ENCODE results near the gene WWC2. TPM values are rescaled to one million over a fixed set of nuclear protein-coding genes. Genes with fewer than 3 reads are reported as not detected.

The WWC2 gene
- total and polyA plus RNA-seq, 2 experiments from 2014 or later: 50.5 to 74.2 TPM

- no peak for TF ChIP-seq JUNB (IDR thresholded peaks at IDR 0.05; ENCODE audit: unreplicated experiment)
- TF ChIP-seq CTCF (conservative IDR thresholded peaks at IDR 0.05; ENCODE audit: low read depth in 2 of 2): peak; percentile 66 to 88
- 0 out of 2 replicates have a peak, but pooled peaks have one; percentile 13 for TF ChIP-seq POLR2AphosphoS5 (IDR thresholded peaks at IDR 0.05; ENCODE audit: low read depth)
- no peak for TF ChIP-seq ETS1 (IDR thresholded peaks at IDR 0.05)
- ATAC-seq: peak; percentile 95
Measured at GRCh38 chr4:183256756-183257385, 157.8 kb downstream of the WWC2 start.

GRCh38 chr4:183257808-183258207, 158.8 kb downstream of the WWC2 start:
- Histone ChIP-seq H3K9me2 (ENCODE audit: insufficient read depth) (no peaks in the 10 kb centered on the region), H3F3A (replicated peaks; ENCODE audit: low read depth) (peaks cover 6% of the 10 kb centered on the region), H3K4me2 (no peak overlapping the region), H3K27ac (ENCODE audit: low read depth) (0 out of 2 replicates have a peak overlapping the region, but pooled peaks have one; percentile 15), H3K79me2 (replicated peaks; ENCODE audit: insufficient read depth) (0 out of 2 replicates have a peak, but pooled peaks cover 11% of the 10 kb centered on the region), H3K4me3 (no peak overlapping the region), H3K36me3 (ENCODE audit: insufficient read depth) (peaks cover 29% of the 10 kb centered on the region; the same call in 1 of the 2 replicates), H4K20me1 (replicated peaks; ENCODE audit: insufficient read depth) (peaks cover 4% of the 10 kb centered on the region; the same call in 1 of the 2 replicates), H2AFZ (no peak overlapping the region), H3K4me1 (ENCODE audit: insufficient read depth) (peaks cover 6% of the 10 kb centered on the region; the same call in 1 of the 2 replicates), H3K27me3 (ENCODE audit: insufficient read depth) (no peaks in the 10 kb centered on the region)
- Mint-ChIP-seq H3K4me3 (no peak overlapping the region), H3K36me3 (ENCODE audit: low read depth) (peaks cover 66% of the 10 kb centered on the region), H3K4me1 (peaks cover 21% of the 10 kb centered on the region), H3K27ac (peak overlapping the region; percentile 67; the same call in 1 of the 2 replicates), H3K9me3 (no peaks in the 10 kb centered on the region), H3K27me3 (ENCODE audit: insufficient read depth, low read depth, poor library complexity) (peaks cover 6% of the 10 kb centered on the region)
- DNase-seq (ENCODE audit: low spot score) (peak; percentile 57), ATAC-seq (peak; percentile 26)
- TF ChIP-seq POLR2AphosphoS5 (IDR thresholded peaks at IDR 0.05; ENCODE audit: low read depth) (no peak), CREB1 (CRISPR knock-in tag; IDR thresholded peaks at IDR 0.05; ENCODE audit: low read depth) (0 out of 2 replicates have a peak, but pooled peaks have one; percentile 12), CTCF (conservative IDR thresholded peaks at IDR 0.05; ENCODE audit: low read depth in 2 of 2) (peak; percentile 36 to 75)

More at GRCh38 chr4:183256756-183257385, 157.8 kb downstream of the WWC2 start:
- no peak overlapping the region for H3K4me2 ChIP-seq
- Mint-ChIP-seq H3K36me3 (ENCODE audit: low read depth) (peaks cover 66% of the 10 kb centered on the region), H3K4me3 (no peak overlapping the region), H3K4me1 (peaks cover 14% of the 10 kb centered on the region), H3K9me3 (no peaks in the 10 kb centered on the region), H3K27me3 (ENCODE audit: insufficient read depth, low read depth, poor library complexity) (peaks cover 6% of the 10 kb centered on the region), H3K27ac (0 out of 2 replicates have a peak overlapping the region, but pooled peaks have one; percentile 41)
- H3K36me3 ChIP-seq (ENCODE audit: insufficient read depth): peaks cover 28% of the 10 kb centered on the region; the same call in 1 of the 2 replicates
- no peaks in the 10 kb centered on the region for H3K9me2 ChIP-seq (ENCODE audit: insufficient read depth)
- DNase-seq (ENCODE audit: low spot score): peak; percentile 72
- 0 out of 2 replicates have a peak, but pooled peaks cover 11% of the 10 kb centered on the region for H3K79me2 ChIP-seq (replicated peaks; ENCODE audit: insufficient read depth)
- peaks cover 4% of the 10 kb centered on the region; the same call in 1 of the 2 replicates for H4K20me1 ChIP-seq (replicated peaks; ENCODE audit: insufficient read depth)
- H3K27me3 ChIP-seq (ENCODE audit: insufficient read depth): no peaks in the 10 kb centered on the region
- H3K27ac ChIP-seq (ENCODE audit: low read depth): no peak overlapping the region; the same call in 1 of the 2 replicates
- H3F3A ChIP-seq (replicated peaks; ENCODE audit: low read depth): peaks cover 6% of the 10 kb centered on the region
- peaks cover 6% of the 10 kb centered on the region; the same call in 1 of the 2 replicates for H3K4me1 ChIP-seq (ENCODE audit: insufficient read depth)
- H3K4me3 ChIP-seq: no peak overlapping the region
- no peak overlapping the region for H2AFZ ChIP-seq
